IPS DF 4.7 (cell line): ENCODE measurements around the gene SLC35G3.
"Not testable (repeated sequence)": the region's sequence is repeated elsewhere in the genome, so short reads cannot be mapped to it uniquely, and the experiment has no call there.

Experiments used
- DNase-seq: peaks from one replicate; pipeline ENCODE4 v3.0.0-alpha.2; 2013; ENCODE audit warnings: low spot score; ENCODE audit errors: extremely low read depth

Gene SLC35G3

GRCh38 chr17:35194001-35194400 is at the start of gene SLC35G3:
SLC35G3 (minus strand) TSS chr17:35194393; CDS start chr17:35194307, 86 bp downstream.
- DNase-seq: not testable (repeated sequence)

- no peak for DNase-seq
These were observed 49.6 kb upstream of the SLC35G3 start for GRCh38 chr17:35243561-35244340.

- peak; percentile 51 for DNase-seq
These were observed 48.8 kb upstream of the SLC35G3 start, which contains the start of gene SLFN5 for GRCh38 chr17:35242805-35243560. SLFN5 (plus strand) TSS chr17:35243072; CDS start chr17:35258691, 15,619 bp downstream.

GRCh38 chr17:35242158-35242804 is 48.1 kb upstream of the SLC35G3 start:
- DNase-seq: peak; percentile 46

- no peak for DNase-seq
These were observed 47.3 kb upstream of the SLC35G3 start for GRCh38 chr17:35241520-35241919.

GRCh38 chr17:35240861-35241260 is 46.7 kb upstream of the SLC35G3 start:
- no peak for DNase-seq

- no peak for DNase-seq
These were observed 45.6 kb upstream of the SLC35G3 start for GRCh38 chr17:35239823-35240222.

GRCh38 chr17:35238821-35239220 is 44.6 kb upstream of the SLC35G3 start:
- DNase-seq: no peak

GRCh38 chr17:35236821-35237220 is 42.6 kb upstream of the SLC35G3 start:
- no peak for DNase-seq

GRCh38 chr17:35235917-35236316 is 41.7 kb upstream of the SLC35G3 start:
- no peak for DNase-seq

GRCh38 chr17:35235289-35235688 is 41.1 kb upstream of the SLC35G3 start:
- no peak for DNase-seq

- DNase-seq: not testable (repeated sequence)
These were observed 40.1 kb upstream of the SLC35G3 start for GRCh38 chr17:35234315-35234714.

- no peak for DNase-seq
These were observed 35.4 kb upstream of the SLC35G3 start for GRCh38 chr17:35229638-35230037.

- DNase-seq: no peak
These were observed 33.4 kb upstream of the SLC35G3 start for GRCh38 chr17:35227546-35227945.

GRCh38 chr17:35224436-35224835 is 30.2 kb upstream of the SLC35G3 start:
- DNase-seq: no peak

GRCh38 chr17:35222452-35222851 is 28.3 kb upstream of the SLC35G3 start:
- DNase-seq: no peak

- DNase-seq: no peak
These were observed 24.7 kb upstream of the SLC35G3 start for GRCh38 chr17:35218915-35219314.

- no peak for DNase-seq
These were observed 22.9 kb upstream of the SLC35G3 start for GRCh38 chr17:35217107-35217506.

GRCh38 chr17:35214631-35215273 is 20.6 kb upstream of the SLC35G3 start:
- DNase-seq: no peak

- no peak for DNase-seq
These were observed 20.0 kb upstream of the SLC35G3 start for GRCh38 chr17:35214192-35214591.

- DNase-seq: no peak
These were observed 19.3 kb upstream of the SLC35G3 start for GRCh38 chr17:35213412-35213940.
